CD4-positive, alpha-beta T cell treated with Interleukin-17A for 1 hour (primary cell): Measurements from ENCODE around the gene NDUFS8.
"Not testable (repeated sequence)": the region's sequence is repeated elsewhere in the genome, so short reads cannot be mapped to it uniquely, and the experiment has no call there.

ENCODE experiments used
- DNase-seq: peaks from one replicate; pipeline ENCODE4 v3.0.0-alpha.2; 2020

NDUFS8 gene

DNA sequence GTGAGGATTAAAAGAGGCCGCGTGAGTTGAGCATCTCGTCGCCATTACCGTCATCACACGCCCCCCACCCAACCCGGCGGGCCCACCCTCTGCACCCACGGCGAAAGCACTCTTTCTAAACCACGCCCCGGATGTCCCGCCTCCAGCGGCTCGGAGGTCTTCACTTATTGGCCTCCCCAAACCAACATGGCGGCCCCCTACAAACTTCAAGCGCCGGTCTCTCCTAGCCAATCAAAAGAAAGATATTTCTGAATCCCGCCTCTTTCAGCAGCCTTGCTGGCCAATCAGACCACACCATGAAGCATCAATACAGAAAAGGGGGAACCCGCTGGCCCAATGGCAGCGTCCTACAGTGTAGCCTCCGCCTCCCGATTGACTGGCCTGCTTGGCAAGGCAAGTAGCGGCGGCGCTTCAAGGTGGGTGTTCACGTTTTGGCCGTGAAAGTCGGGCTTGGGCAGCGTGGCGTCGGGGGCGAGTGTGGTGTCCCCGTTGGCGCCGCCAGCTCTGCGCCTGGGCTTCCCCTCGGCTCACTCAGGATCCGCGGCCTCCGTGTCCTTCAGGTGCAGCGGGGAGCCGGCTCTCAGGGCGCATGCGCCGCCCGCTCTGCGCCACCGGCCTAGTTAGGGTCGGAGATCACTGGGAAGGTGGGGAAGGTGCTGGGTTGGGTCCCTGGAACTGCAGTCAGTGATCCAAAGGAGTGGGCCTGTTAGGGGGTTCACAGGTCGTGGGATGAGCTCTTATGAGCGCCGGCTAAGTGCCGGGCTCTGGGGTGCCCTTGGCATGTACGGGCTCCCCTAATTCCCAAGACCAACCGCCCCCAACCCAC, at the start of gene NDUFS8:
TSS of gene NDUFS8 (plus strand) at position 364 of the 826 bp plus-strand sequence. CDS start 1,471 bp downstream, outside the sequence.
- DNase-seq, result peak; percentile 99

- not testable (repeated sequence) for DNase-seq
Observed at GRCh38 chr11:67981226-67981625, 49.3 kb upstream of the NDUFS8 start.

DNA sequence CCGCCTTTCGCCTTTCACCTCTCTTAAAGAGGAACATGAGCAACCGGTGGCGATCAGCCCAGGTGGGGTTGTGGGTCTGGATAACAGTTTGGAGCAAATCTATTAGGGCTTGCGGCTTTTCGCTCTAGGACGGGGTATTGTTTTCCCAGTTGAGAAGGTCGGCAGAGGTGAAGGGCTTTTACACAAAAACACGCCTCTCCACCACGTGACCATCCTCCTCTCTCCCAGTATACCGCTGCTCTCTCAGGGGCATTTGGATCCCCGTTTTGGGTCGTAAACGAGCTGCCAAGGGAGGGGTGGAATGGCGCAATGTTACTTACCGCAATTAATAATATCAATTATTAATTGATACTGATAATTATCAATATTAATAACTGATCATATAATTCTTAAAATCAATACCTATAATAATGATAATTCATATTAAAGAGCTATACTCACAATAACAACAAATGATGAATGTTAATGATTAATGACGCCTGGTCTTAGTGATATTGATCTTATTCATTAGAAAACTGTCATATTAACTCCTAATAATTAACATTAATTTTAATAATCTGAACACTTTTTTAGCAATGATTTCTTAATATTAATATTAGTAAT, 48.1 kb upstream of the NDUFS8 start:
- not testable (repeated sequence) for DNase-seq

GRCh38 chr11:67983951-67984350, 46.5 kb upstream of the NDUFS8 start:
- no peak for DNase-seq

GRCh38 chr11:67985302-67985701, 45.2 kb upstream of the NDUFS8 start:
- not testable (repeated sequence) for DNase-seq

DNA sequence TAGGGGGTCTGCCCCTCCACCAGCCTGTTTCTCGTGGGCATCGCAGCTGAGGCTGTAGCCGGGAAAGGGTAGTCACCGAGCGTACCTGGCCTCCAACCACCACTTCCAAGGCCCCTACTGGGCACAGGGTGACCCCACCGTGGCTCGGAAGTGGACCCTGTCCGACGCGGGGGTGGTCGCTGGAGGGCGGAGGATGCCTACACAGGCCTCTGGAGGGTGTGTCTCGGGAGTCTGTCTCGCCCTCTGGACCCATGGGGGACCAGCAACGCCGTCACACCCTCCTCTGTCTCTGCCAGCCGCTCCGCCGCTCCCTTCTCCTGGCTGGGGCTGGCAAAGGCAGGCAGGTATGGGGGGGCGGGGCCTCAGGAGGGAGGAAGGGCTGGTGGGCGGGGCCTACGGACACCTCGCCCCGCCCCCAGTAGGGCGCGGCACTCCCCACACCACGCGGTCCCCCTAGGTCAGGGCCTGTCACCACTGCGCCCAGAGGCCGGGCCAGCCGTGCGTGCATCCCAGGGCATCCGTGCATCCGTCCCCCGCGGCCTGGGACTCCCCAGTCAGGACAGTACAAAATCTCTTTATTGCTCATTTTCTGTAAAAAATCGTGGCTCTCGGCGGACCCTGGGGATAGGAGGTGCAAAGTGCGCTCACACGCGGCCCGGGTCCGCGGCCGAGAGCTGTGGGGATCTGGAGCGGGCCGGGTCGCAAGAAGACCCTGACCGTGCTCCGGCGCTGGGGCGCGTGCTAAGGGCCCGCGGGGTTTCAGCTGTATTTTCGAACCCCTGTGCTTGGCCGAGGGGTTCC, 39.7 kb upstream of the NDUFS8 start:
- not testable (repeated sequence) for DNase-seq

DNA sequence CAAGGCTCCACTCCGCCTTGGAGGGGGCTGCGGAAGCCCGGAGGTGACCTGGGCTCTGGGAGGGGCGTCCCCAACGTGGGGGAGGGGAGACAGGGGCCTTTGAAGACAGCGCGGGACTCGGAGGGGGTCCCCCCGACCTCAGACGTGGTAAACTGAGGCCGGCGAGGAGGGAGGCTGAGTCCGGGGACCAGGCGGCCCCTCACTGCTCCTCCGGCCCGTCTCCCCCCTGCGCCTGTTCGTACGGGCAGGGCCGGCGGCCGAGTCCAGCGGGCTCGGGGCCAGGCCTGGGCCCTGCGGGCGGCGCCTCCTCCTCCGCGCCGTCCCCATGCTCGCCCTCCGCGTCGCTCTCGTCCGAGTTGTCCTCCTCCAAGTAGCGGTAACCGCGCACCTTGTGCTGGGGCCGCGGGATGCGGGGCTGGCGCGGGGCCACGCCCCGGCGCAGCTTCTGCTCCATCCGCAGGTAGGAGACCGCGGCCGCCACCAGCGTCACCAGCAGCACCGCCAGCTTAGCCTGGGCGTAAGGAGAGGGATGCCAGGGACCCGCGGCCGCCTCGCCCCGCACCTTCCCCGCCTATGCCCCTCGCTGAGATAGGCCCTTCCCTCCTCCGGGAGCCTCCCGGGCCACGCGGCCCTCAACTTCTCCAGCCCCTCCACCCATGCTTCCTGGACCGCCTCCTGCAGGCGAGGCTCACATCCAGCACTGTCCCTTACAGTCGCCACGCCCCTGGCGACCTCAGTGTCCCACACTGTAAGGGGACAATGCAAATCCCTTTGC, 38.9 kb upstream of the NDUFS8 start:
- DNase-seq, result not testable (repeated sequence)

GRCh38 chr11:67993821-67994220, 36.7 kb upstream of the NDUFS8 start:
- DNase-seq, result peak; percentile 63

- DNase-seq, result not testable (repeated sequence)
Observed at GRCh38 chr11:67994387-67994786, 36.1 kb upstream of the NDUFS8 start.

- DNase-seq, result not testable (repeated sequence)
Observed at GRCh38 chr11:67995129-67995528, 35.4 kb upstream of the NDUFS8 start.

GRCh38 chr11:67995579-67995978, 34.9 kb upstream of the NDUFS8 start:
- not testable (repeated sequence) for DNase-seq

DNA sequence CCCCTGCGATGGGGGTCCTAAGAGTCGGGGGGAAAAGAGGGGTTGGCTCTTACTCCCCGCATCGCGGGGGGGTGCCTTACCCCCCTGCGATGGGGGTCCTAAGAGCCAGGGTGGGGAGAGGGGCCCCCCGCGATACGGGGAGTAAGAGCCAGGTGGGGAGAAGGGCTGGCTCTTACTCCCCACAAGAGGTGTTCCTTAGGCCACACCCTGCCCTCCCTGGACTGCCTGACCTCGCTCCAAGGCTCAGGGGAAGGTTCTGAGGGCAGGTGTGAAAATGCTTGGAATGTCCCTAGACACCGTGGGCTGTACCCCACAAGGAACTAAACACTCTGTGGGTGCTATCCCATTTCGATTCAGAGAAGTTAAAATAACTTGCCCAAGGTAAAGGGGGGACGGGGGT, 34.4 kb upstream of the NDUFS8 start:
- DNase-seq, result no peak

DNA sequence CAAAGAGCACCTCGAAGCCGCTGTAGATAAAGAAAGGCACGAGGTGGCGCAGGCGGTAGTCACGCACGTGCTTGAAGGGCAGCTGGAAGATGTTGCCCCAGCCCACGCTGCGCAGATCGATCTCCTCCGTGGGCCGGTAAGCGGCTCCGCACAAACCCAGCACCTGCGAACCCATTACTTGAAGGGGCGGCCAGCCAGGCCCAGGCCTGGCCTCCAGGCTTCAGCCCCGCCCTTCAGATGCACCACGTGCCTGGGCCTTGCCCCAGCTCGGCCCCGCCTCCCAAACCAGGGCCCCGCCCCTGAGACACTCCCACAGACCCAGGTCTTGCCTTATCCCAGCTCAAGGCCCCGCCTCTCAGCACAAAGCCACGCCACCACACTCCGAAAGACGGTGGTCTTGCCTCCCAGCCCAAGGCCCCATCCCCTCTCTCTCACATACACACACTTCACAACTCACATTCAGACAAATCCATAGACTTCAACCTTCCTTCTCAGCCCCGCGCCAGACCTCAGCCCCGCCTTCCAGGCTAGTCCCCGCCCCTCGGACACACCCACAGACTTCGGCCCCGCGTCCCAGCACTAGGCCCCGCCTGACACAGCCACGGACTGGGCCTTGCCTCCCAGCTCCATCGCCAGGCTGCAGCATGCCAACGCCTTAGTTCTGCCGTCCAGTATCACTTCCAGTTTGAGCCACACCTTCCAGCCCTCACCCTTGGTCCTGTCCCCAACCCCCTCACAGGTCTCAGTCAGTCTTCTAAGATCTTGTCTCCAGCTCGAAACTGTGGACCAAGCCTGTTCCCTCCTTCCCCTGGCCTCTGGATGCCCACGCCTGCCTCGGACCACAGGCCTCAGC, 33.6 kb upstream of the NDUFS8 start:
- peak; percentile 44 for DNase-seq

DNA sequence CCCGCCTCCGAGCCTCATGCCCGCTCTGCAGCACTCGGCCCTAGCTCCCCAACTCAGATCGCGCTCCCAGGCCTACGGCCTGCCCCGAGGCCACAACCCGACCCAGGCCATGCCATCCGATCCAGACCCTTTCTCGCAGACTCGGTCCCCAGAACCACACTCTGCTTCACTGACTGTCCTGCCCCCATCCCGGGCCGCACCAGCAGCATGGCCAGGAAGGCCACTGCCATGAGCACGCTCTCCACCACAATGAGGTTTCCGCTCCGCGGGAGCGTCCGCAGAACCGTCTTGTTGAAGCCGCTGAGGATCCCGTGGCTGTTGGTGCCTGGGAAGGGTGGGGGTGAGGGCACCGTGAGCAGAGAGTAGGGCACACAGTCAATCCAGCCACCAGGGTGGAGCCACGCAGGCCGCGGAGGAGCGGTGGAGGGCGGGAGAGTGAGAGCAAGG, 33.0 kb upstream of the NDUFS8 start:
- DNase-seq, result no peak

DNA sequence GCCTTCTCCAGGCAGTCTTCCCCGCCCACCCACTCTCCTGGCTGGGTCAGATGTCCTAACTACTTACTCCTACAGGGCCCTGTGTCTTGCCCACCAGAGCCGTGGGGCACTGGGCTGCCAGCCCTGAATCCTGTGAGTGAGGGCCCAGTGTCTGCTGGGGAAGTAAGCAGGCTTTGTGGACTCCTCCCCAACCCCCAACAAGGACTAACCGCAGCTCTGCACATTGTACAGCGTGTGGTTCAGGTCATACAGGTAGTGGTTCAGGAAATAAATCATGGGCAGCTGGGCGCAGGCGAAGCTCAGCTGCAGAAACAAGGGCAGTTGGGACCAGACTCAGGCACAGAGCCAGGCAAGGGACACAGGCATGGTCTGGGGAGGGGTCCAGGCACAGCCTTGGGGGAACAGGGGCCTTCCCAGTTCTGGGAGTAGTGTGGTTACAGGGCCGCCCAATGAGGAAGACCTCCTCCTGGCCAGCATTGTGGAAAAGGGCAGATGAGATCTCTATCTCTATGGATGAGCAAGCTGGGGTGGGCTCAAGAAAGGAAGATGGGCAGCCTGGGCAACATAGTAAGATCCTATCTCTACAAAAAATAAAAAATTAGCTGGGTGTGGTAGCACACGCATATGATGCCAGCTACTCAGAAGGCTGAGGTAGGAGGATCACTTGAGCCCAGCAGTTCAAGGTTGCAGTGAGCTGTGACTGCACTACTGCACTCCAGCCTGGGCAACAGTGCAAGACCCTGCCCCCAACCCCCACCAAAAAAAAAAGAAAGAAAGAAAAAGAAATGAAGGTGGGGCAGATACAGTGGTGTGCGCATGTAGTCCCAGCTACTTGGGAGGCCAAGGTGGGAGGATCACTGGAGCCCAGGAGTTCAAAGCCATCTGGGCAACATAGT, 32.1 kb upstream of the NDUFS8 start:
- peak; percentile 20 for DNase-seq

DNA sequence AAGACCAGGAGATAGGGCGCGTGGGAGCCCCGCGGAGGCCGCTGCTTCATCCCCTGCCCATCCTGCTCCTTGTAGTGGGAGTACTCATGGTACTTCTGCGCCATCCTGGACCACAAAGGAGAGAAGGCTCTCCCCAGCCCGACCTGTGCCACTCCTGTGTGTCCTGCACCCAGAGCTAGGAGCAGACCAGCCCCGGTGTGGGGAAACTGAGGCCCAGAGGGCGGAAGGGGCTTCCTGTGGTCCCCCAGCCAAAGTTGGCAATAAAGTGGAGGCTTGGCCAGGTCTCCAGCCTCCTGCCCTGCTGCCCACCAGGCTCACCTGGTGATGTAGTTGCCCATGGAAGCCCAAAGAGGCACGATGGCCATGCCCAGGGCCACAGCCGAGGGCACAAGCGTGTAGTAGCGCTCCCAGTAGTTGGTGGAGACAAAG, 31.3 kb upstream of the NDUFS8 start:
- DNase-seq, result no peak

DNA sequence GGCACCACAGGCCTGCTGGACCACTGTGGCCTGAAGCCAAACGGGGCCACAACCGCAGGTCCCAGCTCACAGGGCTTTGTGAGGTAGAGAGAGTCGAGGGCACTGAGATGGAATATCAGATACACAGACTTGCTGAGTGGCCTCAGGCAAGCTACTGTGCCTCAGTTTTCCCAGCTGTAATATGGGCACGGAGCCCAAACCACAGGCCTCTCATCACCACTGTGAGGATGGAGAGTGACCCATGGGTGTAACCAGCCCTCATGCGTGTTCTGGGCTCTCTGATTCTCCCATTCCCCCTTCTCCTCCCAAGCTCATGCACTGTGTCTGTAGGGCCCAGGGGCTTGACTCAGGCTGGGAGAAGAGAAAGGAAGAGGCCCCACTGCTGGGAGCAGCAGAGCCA, 30.8 kb upstream of the NDUFS8 start:
- no peak for DNase-seq

- no peak for DNase-seq
Observed at GRCh38 chr11:68002575-68002937, 27.9 kb upstream of the NDUFS8 start.

DNA sequence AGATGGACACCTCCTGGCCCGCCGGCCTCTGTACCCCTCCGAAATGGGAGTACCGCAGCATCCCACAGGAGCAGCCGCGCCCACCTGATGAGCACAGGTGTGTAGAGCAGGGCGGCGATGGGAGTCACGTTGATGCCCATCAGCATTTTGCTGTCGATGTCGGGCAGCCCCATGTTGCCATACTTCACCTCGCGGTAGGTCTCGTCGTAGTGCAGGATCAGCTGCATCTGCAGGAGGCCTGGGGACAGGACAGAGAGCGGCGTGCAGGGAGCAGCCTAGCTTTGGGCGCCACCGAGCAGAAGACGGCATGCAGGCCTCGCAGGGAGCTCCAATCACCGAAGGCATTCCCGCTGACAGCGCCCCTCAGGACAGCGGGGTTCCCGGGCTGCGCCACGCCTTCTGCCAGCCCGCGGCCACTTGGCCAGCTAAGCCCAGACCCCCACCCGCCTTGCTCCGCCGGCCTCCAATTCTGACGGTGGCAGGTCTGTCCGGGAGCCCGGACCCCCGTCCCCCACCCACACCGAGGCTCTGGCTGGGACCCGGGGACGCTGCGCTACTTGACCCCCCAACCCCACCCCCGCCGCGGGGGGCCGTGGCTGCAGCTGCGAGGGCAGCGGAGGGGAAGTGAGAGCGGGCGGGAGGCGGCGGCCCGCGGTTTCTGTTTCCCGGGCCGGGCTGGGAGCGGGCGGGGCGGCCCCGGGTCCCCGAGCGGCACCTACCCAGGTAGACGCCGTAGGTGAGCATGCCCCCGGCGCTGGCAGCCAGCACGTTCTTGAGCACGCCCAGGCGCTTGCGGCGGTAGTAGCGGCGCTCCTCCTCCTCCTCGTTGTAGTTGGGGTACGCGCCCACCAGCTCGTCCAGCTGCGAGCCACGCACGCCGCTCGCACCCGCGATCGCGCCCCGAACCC, 27.3 kb upstream of the NDUFS8 start:
- peak; percentile 61 for DNase-seq
